ENCODE measurements around the gene TTLL7. TPM values are rescaled to one million over a fixed set of nuclear protein-coding genes. Genes with fewer than 3 reads are reported as not detected.
A peak's percentile ranks its signal among the peaks of the same experiment; 100 is the strongest.

Gene TTLL7
- total and polyA plus RNA-seq, 9 of the 15 experiments (the other 6 are each of a cell fraction or from before 2014, with no cell fraction given): 0.63 to 2.6 (median 1.7) TPM

GRCh38 chr1:83932281-83932680 is 66.7 kb downstream of the TTLL7 start (continued):
- TF ChIP-seq ETS2 (tag; IDR thresholded peaks at IDR 0.05; ENCODE audit: borderline replicate concordance, poor library complexity, severe bottlenecking): no peak
- TF ChIP-seq TCF3 (CRISPR knock-in tag; IDR thresholded peaks at IDR 0.05): peak; percentile 79
- no peak; the same call in 1 of the 2 replicates for TF ChIP-seq MEF2A (IDR thresholded peaks at IDR 0.05; ENCODE audit: control insufficient read depth, low read depth, low read length)
- TF ChIP-seq ZNF224 (CRISPR knock-in tag; IDR thresholded peaks at IDR 0.05): no peak
- TF ChIP-seq GTF2A2 (tag; IDR thresholded peaks at IDR 0.05): no peak
- no peak for TF ChIP-seq COPS2 (conservative IDR thresholded peaks at IDR 0.05)
- TF ChIP-seq POLR2AphosphoS5 (IDR thresholded peaks at IDR 0.05; ENCODE audit: control insufficient read depth, insufficient read depth, low read depth, low read length): no peak
- no peak for TF ChIP-seq TAF7 (tag; IDR thresholded peaks at IDR 0.05)
- no peak for TF ChIP-seq PRDM10 (IDR thresholded peaks at IDR 0.05; ENCODE audit: partially characterized antibody)
- TF ChIP-seq EHMT2 (IDR thresholded peaks at IDR 0.05): no peak
- no peak for TF ChIP-seq MAZ (CRISPR knock-in tag; conservative IDR thresholded peaks at IDR 0.05 in 1 of 2, IDR thresholded peaks at IDR 0.05 in 1 of 2)
- peak; percentile 64; the same call in 1 of the 2 replicates for TF ChIP-seq EP300 (IDR thresholded peaks at IDR 0.05; ENCODE audit: low read length)
- TF ChIP-seq ZNF324 (CRISPR knock-in tag; IDR thresholded peaks at IDR 0.05): no peak
- 0 out of 2 replicates have a peak, but pooled peaks have one; percentile 30 for TF ChIP-seq NFIC (IDR thresholded peaks at IDR 0.05)
- TF ChIP-seq SMARCC2 (IDR thresholded peaks at IDR 0.05; ENCODE audit: low read depth): peak; percentile 42; the same call in 1 of the 2 replicates
- no peak for TF ChIP-seq CUX1 (CRISPR knock-in tag; IDR thresholded peaks at IDR 0.05)
- TF ChIP-seq NR2C1 (IDR thresholded peaks at IDR 0.05): no peak
- no peak for TF ChIP-seq NR2C1 (tag; IDR thresholded peaks at IDR 0.05)
- TF ChIP-seq CC2D1A (IDR thresholded peaks at IDR 0.05): no peak; the same call in 1 of the 2 replicates
- no peak for TF ChIP-seq TRIM28 (IDR thresholded peaks at IDR 0.05)
- TF ChIP-seq DPF2 (IDR thresholded peaks at IDR 0.05): peak; percentile 83
- TF ChIP-seq TSC22D4 (tag; IDR thresholded peaks at IDR 0.05): no peak
- no peak for TF ChIP-seq RBBP5 (IDR thresholded peaks at IDR 0.05; ENCODE audit: borderline replicate concordance, insufficient read depth, low read length, poor library complexity, severe bottlenecking)
